CD4-positive, alpha-beta T cell treated with Interleukin-12 subunit alpha and Interleukin-12 subunit beta, for 1 hour (primary cell): ENCODE data around the gene PDP2.
"Not testable (repeated sequence)": the region's sequence is repeated elsewhere in the genome, so short reads cannot be mapped to it uniquely, and the experiment has no call there.

Experiments used
- DNase-seq: peaks from one replicate; pipeline ENCODE4 v3.0.0-alpha.2; 2020

Gene PDP2

GRCh38 chr16:66921729-66922450 is 41.6 kb downstream of the PDP2 start:
- DNase-seq: no peak

DNA sequence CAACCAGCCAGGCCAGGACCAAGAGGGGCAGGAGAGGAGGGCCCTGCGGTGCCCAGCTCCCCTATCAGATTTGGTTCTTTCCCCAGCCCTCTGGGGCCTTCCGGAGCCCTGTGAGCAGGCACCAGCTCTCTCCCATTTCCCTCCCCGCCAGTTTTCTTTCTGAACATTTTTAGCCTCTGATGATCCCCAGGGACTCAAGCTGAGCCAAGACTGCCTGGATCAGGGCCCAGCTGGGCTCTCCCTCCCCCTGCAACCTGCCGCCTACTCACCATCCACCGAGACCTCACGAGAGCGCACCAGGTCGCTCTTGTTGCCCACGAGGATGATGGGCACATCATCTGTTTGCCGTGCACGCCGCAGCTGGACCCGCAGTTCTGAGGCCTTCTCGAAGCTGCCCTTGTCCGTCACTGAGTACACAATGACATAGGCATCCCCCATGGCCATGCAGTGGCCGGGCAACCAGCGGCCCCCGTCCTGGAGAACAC is 43.0 kb downstream of the PDP2 start:
- DNase-seq: no peak

DNA sequence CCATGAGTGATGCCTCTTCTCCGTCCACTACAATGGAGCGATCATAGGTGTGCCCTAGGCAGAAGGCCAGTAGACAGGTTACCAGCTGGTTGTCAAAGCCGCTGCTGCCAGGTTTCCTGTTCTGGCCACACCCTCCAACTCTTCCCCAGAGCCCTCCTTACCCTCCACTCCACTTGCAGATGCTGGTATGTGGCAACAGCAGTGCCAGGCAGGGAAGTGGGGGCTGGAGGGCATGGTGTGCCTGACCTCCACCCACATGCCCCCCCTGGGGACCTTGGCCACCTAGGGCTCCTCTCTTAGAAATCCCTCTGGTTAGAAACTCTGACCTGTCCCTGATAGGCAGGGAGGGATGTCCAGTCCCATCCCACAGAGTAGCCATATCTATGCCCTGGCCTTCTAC is 43.6 kb downstream of the PDP2 start:
- no peak for DNase-seq

DNA sequence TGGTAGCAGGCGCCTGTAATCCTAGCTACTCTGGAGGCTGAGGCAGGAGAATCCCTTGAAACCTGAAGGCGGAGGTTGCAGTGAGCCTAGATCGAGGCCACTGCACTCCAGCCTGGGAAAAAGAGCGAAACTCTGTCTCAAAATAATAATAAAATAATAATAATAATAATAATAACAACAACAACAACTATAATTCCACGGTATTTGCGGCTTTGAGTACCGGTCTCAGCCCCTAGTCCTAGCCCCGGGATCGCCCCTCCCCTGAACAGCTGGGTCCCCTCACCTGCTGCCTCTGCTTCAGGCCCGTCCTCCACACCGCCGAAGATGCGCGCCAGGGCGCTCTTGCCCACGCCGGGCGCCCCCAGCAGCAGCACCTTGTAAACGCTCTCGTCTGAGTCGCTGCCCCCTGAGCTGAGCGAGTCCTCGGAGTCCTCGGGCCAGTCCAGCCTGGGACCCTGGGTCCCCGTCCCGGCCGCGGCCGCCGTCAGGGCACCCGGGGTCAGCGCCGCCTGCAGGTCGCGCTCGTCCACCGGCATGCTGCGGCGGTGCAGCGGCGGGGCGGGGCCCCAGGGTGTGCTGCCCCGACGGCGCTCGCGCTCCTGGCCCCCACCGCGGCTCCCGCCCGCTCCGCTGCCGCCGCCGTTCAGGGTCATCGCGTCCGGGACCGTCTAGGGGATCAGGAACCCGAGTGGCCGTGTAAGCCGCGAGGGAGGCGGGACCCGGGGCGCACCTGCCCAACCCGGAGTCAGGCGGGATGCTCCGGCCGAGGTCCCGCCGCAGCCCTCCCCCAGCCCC is 44.4 kb downstream of the PDP2 start:
- DNase-seq: peak; percentile 34

DNA sequence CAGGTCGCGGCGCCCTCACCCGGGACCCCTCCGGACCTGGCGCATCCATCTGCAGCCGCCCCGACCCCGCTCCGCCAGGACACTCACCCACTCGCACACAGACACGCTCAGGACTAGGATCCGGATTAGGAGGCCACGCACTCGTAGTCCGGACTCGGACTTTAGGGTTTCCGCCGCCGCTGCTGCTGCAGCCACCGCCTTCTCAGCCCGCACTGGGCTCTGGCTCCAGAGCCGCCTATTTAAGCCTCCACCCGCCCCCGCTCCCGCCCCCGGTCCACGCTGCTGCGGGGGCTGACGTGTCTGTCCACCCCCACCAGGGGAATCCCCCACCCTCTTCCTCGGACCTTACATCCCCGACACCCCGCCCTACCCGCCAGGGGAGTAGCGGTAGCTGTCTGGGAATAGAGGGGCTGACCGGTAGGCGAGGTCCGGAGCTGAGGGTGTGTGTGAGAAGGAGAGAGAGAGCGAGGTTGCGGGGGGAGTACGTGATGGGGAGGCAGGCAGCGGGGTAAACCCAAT is 45.1 kb downstream of the PDP2 start, which contains the start of gene RRAD:
Gene RRAD, minus strand, starts transcription at position 214 of the 519 bp plus-strand sequence. CDS start 356 bp downstream, outside the sequence.
- DNase-seq: peak; percentile 31

DNA sequence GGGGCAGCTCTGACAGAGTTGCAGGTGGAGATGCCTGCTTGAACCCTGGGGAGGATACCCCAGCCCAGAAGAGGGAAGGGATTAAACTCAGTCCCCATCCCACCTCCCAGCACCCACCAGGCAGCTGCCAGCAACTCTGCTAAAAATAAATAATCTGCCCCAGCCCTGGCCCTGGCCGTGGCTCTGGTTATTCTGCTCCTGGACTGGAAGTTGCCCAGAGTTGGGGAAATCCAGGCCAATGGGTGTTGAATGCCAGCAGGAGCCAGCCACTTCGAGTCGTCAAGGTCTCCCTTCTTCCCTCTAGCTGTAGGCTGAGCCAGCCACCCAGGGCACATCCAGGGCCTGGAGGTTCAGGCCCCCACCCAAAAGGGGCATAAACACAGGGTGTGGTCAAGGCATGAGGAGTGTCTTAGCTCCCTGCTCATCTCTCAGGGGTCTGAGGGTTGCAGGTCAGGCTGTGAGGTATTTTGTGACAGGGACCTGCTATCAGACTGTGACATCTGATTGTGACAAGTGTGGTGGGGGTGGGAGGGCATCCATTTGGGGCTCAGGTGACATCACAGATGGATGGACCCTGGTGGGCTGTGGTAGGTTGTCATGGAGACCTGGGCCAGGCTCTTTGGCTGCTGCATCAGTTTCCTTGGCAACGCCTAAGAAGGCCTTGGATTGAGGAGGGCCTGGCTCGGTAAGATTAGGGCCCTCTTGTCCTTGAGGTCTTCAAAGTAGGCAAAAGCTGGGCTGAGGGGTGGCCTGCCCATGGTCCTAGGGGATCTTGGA is 46.0 kb downstream of the PDP2 start:
- DNase-seq: no peak

DNA sequence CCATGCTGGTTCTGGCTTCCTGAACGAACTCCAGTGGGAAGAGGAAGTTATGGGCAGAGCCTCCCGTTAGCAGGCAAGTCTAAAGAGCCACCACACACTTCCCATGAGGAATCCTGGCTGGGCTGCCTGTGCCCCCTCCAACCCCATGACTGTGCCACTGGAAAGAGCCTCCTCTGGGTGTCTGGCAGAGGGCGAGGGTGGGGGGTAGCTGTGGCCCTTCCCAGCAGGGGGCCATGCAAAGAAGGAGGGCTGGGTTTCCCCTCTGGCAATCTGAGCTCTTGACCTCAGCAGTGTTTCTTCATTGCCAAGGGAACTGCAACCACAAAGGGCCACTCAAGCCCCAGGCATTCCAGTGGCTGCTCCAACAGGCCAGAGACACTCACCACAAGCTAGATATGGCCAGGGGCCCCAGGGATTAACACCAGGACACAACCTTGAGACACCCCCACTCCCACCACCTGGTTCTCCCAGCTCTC is 46.7 kb downstream of the PDP2 start:
- DNase-seq: no peak

GRCh38 chr16:66927918-66928649 is 47.8 kb downstream of the PDP2 start:
- DNase-seq: no peak

GRCh38 chr16:66928702-66929388 is 48.5 kb downstream of the PDP2 start:
- peak; percentile 30 for DNase-seq

- no peak for DNase-seq
Measured at GRCh38 chr16:66930189-66930588, 49.9 kb downstream of the PDP2 start.

- DNase-seq: no peak
Measured at GRCh38 chr16:66931665-66932064, 51.4 kb downstream of the PDP2 start.

DNA sequence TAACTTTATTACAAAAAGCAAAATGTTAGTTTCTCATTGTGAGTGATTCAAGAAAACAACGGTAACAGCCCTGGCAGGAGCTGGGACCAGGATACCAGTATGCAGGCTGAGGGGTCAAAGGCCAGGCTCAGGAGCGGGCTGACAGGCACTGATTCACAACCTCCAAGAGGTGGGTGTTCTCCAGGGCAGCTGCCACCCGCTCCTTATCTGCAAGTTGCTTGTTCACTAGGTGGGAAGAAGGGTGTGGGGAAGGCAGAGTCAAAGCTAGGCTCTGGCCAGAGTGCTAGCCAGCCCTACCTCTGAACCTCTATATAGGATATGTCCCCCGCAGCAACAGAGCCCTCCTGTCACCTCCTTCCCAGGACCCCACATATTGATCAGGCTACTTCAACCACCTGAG is 51.8 kb downstream of the PDP2 start:
- DNase-seq: no peak

DNA sequence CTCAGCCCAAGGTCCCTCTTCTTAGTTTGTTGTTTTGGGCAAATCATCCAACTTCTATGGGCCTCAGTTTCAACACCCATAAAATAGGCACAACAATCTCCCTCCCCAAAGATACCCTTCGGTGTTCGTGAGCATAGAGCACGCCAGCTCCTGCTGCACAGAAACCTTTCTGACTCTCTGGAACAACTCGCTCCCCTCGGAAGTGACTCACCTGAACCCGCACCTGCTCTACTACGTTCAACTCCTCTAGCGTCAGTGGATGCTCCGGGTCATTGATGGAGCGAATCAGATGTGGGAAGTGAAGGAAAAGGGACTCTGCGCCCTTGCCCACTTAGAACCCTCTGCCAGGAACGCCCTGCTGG is 53.4 kb downstream of the PDP2 start:
- no peak for DNase-seq

- DNase-seq: peak; percentile 89
Measured at GRCh38 chr16:66934138-66934838, 54.0 kb downstream of the PDP2 start, which contains the start of gene CIAO2B. Gene CIAO2B, minus strand, starts transcription at chr16:66934402. Its CDS starts 38 bp downstream, at chr16:66934364.

DNA sequence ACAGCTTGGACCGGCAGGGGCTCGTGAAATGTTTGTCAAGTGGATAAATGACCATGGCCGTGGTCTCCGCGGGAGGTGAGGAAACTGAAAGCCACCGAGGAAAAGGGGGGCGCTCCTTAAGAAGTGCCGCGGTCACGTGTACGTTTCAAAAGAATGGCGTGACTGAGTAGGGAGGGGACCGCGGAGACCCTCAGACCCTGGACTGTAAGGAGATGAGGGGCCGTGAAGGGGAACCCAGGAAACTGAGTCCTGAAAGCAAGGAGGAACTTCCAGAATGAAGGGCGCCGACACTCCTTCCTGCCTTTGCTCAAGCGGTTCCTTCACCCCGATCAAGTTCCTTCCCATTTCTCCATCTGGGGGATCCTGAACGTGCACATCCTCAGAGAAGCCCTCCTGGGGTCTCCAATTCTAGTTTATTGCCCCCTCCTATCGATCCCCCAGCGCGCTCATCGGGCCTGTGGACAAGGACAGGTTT is 54.6 kb downstream of the PDP2 start:
- not testable (repeated sequence) for DNase-seq

DNA sequence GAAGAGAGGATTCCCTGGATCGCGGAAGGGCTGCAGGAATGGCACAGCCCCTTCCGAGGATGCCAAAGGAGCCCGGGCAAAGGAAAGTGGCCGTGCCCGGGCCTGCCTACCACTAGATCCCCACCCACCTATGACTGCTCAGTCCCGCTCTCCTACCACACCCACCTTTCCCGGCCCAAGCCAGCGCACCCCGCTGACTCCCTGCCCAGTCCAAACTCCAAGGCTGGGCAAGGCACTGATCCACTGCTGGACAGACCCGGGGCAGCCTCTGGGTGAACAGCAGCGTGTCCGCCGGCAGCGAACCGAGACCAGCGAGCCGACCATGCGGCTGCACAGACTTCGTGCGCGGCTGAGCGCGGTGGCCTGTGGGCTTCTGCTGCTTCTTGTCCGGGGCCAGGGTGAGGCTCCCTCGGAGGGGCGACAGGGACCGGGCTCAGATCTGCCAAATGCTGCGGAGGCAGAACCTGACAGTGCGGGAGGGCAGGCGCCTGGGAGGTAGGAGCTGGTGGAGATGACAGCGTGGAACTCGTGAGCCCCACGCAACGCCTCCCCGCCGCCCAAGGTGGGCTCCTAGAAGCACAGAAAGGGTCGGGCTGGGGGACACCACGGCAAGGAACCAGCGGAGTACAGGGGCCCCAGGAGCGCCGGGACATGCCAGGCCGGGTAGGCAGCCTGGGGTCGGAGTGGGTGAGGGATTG is 55.1 kb downstream of the PDP2 start, which contains the start of gene CES2:
Gene CES2, plus strand, starts transcription at position 203 of the 698 bp plus-strand sequence. Its CDS starts 120 bp downstream, at position 323.
- no peak for DNase-seq

- no peak for DNase-seq
Measured at GRCh38 chr16:66936462-66936861, 56.1 kb downstream of the PDP2 start.

DNA sequence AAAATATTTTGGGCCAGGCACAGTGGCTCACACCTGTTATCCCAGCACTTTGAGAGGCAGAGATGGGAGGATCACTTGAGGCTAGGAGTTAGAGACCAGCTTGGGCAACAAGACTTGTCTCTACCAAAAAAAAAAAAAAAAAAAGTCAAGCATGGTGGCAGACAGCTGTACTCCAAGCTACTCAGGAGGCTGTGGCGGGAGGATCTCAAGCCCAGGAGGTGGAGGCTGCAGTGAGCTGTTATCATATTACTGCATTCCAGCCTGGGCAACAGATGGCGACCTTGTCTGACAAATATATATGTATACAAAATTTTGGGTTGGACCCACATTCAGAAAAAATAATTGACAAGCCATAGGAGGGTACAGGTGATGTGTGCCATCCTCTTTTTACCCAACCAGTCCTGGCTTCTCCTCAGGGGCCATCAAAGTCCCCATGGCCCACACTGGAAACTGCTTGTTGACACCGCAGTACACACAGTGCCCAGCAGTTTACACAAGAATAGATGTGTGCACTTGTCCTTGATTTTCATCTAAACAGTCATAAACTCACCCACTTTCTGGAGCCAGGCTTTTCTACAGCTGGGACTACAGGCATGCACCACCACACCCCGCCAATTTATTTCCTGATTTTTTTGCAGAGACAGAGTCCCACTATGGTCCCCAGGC is 56.7 kb downstream of the PDP2 start:
- DNase-seq: no peak

DNA sequence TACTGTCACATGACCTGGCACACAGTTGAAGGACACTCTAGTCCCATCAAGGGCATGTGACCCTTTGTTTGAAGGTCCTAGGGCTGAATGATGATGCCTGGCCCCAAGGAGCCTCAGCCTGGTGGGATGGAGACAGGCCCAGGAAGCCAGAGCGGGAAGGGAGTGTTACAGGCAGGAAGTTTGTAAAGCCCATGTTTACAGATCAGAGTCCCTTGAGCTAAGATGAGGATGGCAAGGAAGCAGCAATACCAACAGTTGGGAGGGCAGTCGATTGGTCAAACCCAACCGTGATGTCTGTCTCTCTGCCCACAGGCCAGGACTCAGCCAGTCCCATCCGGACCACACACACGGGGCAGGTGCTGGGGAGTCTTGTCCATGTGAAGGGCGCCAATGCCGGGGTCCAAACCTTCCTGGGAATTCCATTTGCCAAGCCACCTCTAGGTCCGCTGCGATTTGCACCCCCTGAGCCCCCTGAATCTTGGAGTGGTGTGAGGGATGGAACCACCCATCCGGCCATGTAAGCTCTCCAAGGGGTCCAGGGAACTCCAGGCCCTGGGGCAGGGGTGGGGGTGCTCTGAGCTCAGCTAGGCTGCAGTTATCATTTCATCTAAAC is 57.5 kb downstream of the PDP2 start:
- no peak for DNase-seq
